Hepatocyte (in vitro differentiated cells): ENCODE measurements around the gene ROBO1. TPM values are rescaled to one million over a fixed set of nuclear protein-coding genes. Genes with fewer than 3 reads are reported as not detected.

Experiments used
- DNase-seq: peaks from one replicate; pipeline ENCODE4 v3.0.0-alpha.2; 2016; ENCODE audit warnings: low spot score
- H2AFZ ChIP-seq: fragments of 200-600 bp; sonication (generic); 2 replicates; pipeline ENCODE4 v1.6.0; 2016; ENCODE audit warnings: antibody characterized with exemption, mild to moderate bottlenecking
- H3K27ac ChIP-seq: fragments of 200-600 bp; sonication (generic); 2 replicates; pipeline ENCODE4 v1.5.1; 2016; ENCODE audit warnings: mild to moderate bottlenecking
- H3K27me3 ChIP-seq: fragments of 200-600 bp; sonication (generic); 2 replicates; pipeline ENCODE4 v1.6.1; 2016
- H3K36me3 ChIP-seq: fragments of 200-600 bp; sonication (generic); replicated peaks from 2 replicates; pipeline ENCODE4 v1.5.1; 2016; ENCODE audit warnings: low read depth; ENCODE audit not compliant: insufficient read depth
- H3K4me1 ChIP-seq: fragments of 200-600 bp; sonication (generic); 2 replicates; pipeline ENCODE4 v1.5.1; 2016; ENCODE audit warnings: mild to moderate bottlenecking, moderate library complexity; ENCODE audit not compliant: insufficient read depth
- H3K4me2 ChIP-seq: fragments of 200-600 bp; sonication (generic); 2 replicates; pipeline ENCODE4 v1.6.0; 2016
- H3K4me3 ChIP-seq: fragments of 200-600 bp; sonication (generic); 2 replicates; pipeline ENCODE4 v1.5.1; 2016; ENCODE audit warnings: mild to moderate bottlenecking
- H3K79me2 ChIP-seq: fragments of 200-600 bp; sonication (generic); 2 replicates; pipeline ENCODE4 v1.6.0; 2017; ENCODE audit warnings: mild to moderate bottlenecking
- H3K9me2 ChIP-seq: fragments of 200-600 bp; sonication (generic); replicated peaks from 2 replicates; pipeline ENCODE4 v1.6.0; 2017; ENCODE audit warnings: mild to moderate bottlenecking; ENCODE audit not compliant: insufficient read depth
- H3K9me3 ChIP-seq: fragments of 200-600 bp; sonication (generic); 2 replicates; pipeline ENCODE4 v1.5.1; 2016; ENCODE audit warnings: low read depth, mild to moderate bottlenecking
- H4K20me1 ChIP-seq: fragments of 200-600 bp; sonication (generic); 2 replicates; pipeline ENCODE4 v1.6.0; 2016; ENCODE audit warnings: mild to moderate bottlenecking; ENCODE audit not compliant: insufficient read depth, poor library complexity, severe bottlenecking
- CTCF ChIP-seq: fragments of 200-600 bp; sonication (generic); IDR thresholded peaks from 2 replicates; pipeline ENCODE4 v1.5.1; 2016; ENCODE audit warnings: antibody characterized with exemption, mild to moderate bottlenecking; ENCODE audit not compliant: poor library complexity
- EZH2 ChIP-seq: fragments of 200-600 bp; sonication (generic); IDR thresholded peaks from 2 replicates; pipeline ENCODE4 v1.6.1; 2016; ENCODE audit warnings: antibody characterized with exemption, mild to moderate bottlenecking, borderline replicate concordance
- EZH2phosphoT487 ChIP-seq: fragments of 200-600 bp; sonication (generic); IDR thresholded peaks from one replicate; pipeline ENCODE4 v1.6.1; 2018; ENCODE audit warnings: antibody characterized with exemption, mild to moderate bottlenecking, low read depth, moderate library complexity; ENCODE audit not compliant: unreplicated experiment, severe bottlenecking
- whole genome bisulfite sequencing: methylation state at CpG from one replicate; pipeline ENCODE4 v1.1.6; 2016; ENCODE audit warnings: low lambda C conversion rate; ENCODE audit errors: missing lambda C conversion rate; 5-methylcytosine and 5-hydroxymethylcytosine counted together
- polyA plus RNA-seq: library from polyadenylated mRNA; unstranded; fragments of >200 nt; fragmentation: Nextera tagmentation; extraction: Ambion mirVana; gene quantifications from 2 replicates; pipeline ENCODE4 v1.2.1, GENCODE V29; 2016
- total RNA-seq: library from RNA; depleted of rRNA; stranded (reverse); fragments of >200 nt; gene quantifications from 2 replicates; pipeline ENCODE4 v1.2.3, GENCODE V29; 2014

The ROBO1 gene
- total and polyA plus RNA-seq, 2 experiments from 2014 or later = 13.6 to 44.3 TPM

- no peaks in the 10 kb centered on the region for H3K27me3 ChIP-seq
- TF ChIP-seq EZH2phosphoT487 = no peak
- no peak for TF ChIP-seq CTCF
- no peak overlapping the region for H2AFZ ChIP-seq
- no peaks in the 10 kb centered on the region for H3K9me2 ChIP-seq
- H3K27ac ChIP-seq = no peak overlapping the region
- H4K20me1 ChIP-seq = no peaks in the 10 kb centered on the region
- H3K4me1 ChIP-seq = no peaks in the 10 kb centered on the region
- no peak overlapping the region for H3K4me3 ChIP-seq
- H3K4me2 ChIP-seq = no peak overlapping the region
- H3K9me3 ChIP-seq = no peaks in the 10 kb centered on the region
- H3K79me2 ChIP-seq = no peaks in the 10 kb centered on the region
- WGBS = 79% methylated on average over 1 of the region's 1 CpG
- H3K36me3 ChIP-seq = no peaks in the 10 kb centered on the region
- no peak for DNase-seq
Observed at GRCh38 chr3:79278681-79279080, 489.1 kb downstream of the ROBO1 start.

DNA sequence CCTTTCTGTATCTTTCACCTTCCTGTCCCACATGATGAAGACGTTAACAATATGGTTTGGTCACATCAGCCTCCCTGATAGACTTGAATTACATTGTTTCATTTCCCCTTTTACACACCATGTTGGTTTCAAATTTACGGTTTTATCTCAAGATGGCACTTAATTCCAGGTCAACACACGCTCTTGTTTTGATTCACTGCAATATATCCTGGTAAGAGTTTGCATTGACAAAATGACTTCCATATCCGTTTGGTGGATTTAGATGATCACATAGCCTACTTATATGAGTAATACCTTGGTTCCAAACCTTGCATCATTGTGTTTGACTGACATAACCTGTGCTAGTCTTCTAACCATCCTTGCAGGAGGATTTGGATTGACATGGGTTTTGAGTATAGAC is 499.4 kb downstream of the ROBO1 start:
- no peaks in the 10 kb centered on the region for H3K27me3 ChIP-seq
- H3K27ac ChIP-seq = no peak overlapping the region
- TF ChIP-seq EZH2 (no peak), EZH2phosphoT487 (no peak), CTCF (no peak)
- no peak for DNase-seq
- WGBS = 80% methylated on average over 4 of the region's 4 CpGs
- H4K20me1 ChIP-seq = no peaks in the 10 kb centered on the region
- no peak overlapping the region for H3K4me3 ChIP-seq
- H2AFZ ChIP-seq = no peak overlapping the region
- no peaks in the 10 kb centered on the region for H3K9me2 ChIP-seq
- no peaks in the 10 kb centered on the region for H3K4me1 ChIP-seq
- no peaks in the 10 kb centered on the region for H3K79me2 ChIP-seq
- H3K4me2 ChIP-seq = no peak overlapping the region
- H3K36me3 ChIP-seq = no peaks in the 10 kb centered on the region
- H3K9me3 ChIP-seq = no peaks in the 10 kb centered on the region

DNA sequence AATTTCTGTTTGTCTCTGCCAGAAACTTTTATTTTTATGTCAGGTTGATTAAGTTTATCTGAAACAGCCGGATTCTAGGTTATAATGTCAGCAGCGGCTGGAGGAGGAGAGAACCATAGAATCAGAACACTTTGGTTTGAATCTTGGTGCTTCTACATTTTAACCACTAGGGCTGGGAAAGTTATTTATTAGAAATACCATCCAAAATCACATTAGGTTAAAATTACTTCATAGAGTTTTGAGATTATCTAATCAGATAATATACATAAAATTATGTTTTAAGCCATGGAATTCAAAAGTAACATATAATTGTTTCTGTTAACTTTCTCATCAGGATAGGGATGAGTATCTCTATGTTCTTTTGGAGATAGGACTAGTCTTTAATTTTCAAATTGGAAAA is 502.9 kb downstream of the ROBO1 start:
- Histone ChIP-seq H3K27ac (no peak overlapping the region), H4K20me1 (no peaks in the 10 kb centered on the region), H3K4me3 (no peak overlapping the region), H3K4me2 (no peak overlapping the region), H3K79me2 (no peaks in the 10 kb centered on the region), H2AFZ (no peak overlapping the region), H3K36me3 (no peaks in the 10 kb centered on the region), H3K9me2 (no peaks in the 10 kb centered on the region), H3K27me3 (no peaks in the 10 kb centered on the region), H3K9me3 (no peaks in the 10 kb centered on the region), H3K4me1 (no peaks in the 10 kb centered on the region)
- WGBS = 87% methylated on average over 2 of the region's 2 CpGs
- TF ChIP-seq EZH2phosphoT487 (no peak), EZH2 (no peak), CTCF (no peak)
- DNase-seq = no peak

DNA sequence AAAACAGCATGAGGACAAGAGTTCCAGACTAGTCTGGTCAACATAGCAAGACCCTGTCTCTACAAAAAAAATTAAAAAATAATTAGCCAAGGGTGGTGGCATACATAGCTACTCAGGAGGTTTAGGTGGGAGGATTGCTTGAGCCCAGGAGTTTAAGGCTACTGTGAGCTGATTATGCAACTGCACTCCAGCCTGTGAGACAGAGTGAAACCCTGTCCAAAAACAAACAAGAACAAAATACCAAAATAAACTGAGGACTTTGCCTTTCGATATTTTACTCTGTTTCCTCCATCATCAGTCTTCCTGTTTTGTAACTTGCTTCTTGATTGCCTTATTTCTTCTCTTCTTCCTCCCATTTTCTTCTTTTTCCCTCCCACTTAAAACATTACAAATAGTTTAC is 504.4 kb downstream of the ROBO1 start:
- H3K4me3 ChIP-seq = no peak overlapping the region
- no peaks in the 10 kb centered on the region for H3K36me3 ChIP-seq
- no peak overlapping the region for H3K27ac ChIP-seq
- WGBS = 65% methylated on average over 1 of the region's 1 CpG
- no peaks in the 10 kb centered on the region for H3K4me1 ChIP-seq
- no peaks in the 10 kb centered on the region for H3K79me2 ChIP-seq
- no peaks in the 10 kb centered on the region for H4K20me1 ChIP-seq
- no peaks in the 10 kb centered on the region for H3K9me3 ChIP-seq
- no peak overlapping the region for H2AFZ ChIP-seq
- DNase-seq = no peak
- TF ChIP-seq EZH2phosphoT487 = no peak
- no peaks in the 10 kb centered on the region for H3K9me2 ChIP-seq
- H3K27me3 ChIP-seq = no peaks in the 10 kb centered on the region
- H3K4me2 ChIP-seq = no peak overlapping the region
